Ishikawa (cell line): Measurements from ENCODE around the gene RIIAD1.

Experiments
- CREB1 ChIP-seq: IDR thresholded peaks from 2 replicates; pipeline ENCODE4 v1.6.1; 2012; ENCODE audit warnings: low read depth
- EP300 ChIP-seq: IDR thresholded peaks from 2 replicates; pipeline ENCODE4 v1.6.1; 2012; ENCODE audit warnings: borderline replicate concordance
- FOXM1 ChIP-seq: IDR thresholded peaks from 2 replicates; pipeline ENCODE4 v1.6.1; 2012; ENCODE audit warnings: low read depth, borderline replicate concordance
- TAF1 ChIP-seq: IDR thresholded peaks from 2 replicates; pipeline ENCODE4 v1.6.1; 2012; ENCODE audit warnings: low read depth, mild to moderate bottlenecking
- YY1 ChIP-seq: IDR thresholded peaks from 2 replicates; pipeline ENCODE4 v1.6.1; 2012; ENCODE audit warnings: low read depth
- ZBTB7A ChIP-seq: IDR thresholded peaks from 2 replicates; pipeline ENCODE4 v1.6.1; 2012; ENCODE audit warnings: low read depth

GRCh38 chr1:151775894-151776664, 54.8 kb downstream of the RIIAD1 start:
- TF ChIP-seq EP300, result no peak
- no peak for TF ChIP-seq FOXM1
- TF ChIP-seq ZBTB7A, result no peak
- TF ChIP-seq TAF1, result no peak
- no peak for TF ChIP-seq CREB1
- TF ChIP-seq YY1, result no peak
